Vagina (tissue), 2 donors: Measurements from ENCODE around the gene GABARAP. TPM values are rescaled to one million over a fixed set of nuclear protein-coding genes. Genes with fewer than 3 reads are reported as not detected.
"Not testable (repeated sequence)": the region's sequence is repeated elsewhere in the genome, so short reads cannot be mapped to it uniquely, and the experiment has no call there.

ENCODE experiments used
- DNase-seq, 2 donors: peaks; one replicate each; pipeline ENCODE4 v3.0.0-alpha.2; 2017; ENCODE audit errors: extremely low spot score in 2 of 2
- H3K27ac ChIP-seq: fragments of 200-600 bp; sonication (generic); one replicate; pipeline ENCODE4 v1.5.1; 2019
- H3K27me3 ChIP-seq: fragments of 200-600 bp; sonication (generic); one replicate; pipeline ENCODE4 v1.5.1; 2019
- H3K36me3 ChIP-seq, 2 donors: fragments of 200-600 bp; sonication (generic); one replicate each; pipeline ENCODE4 v1.5.1; 2017 to 2019
- H3K4me1 ChIP-seq: fragments of 200-600 bp; sonication (generic); one replicate; pipeline ENCODE4 v1.5.1; 2019
- H3K4me3 ChIP-seq, 2 donors: fragments of 200-600 bp; sonication (generic); 1 replicate in 1 of 2; 2 replicates in 1 of 2; pipeline ENCODE4 v1.5.1; 2016 to 2019
- H3K9me3 ChIP-seq: fragments of 200-600 bp; sonication (generic); one replicate; pipeline ENCODE4 v1.5.1; 2019
- POLR2A ChIP-seq, 2 donors: fragments of 450-650 bp; IDR thresholded peaks; one replicate each; pipeline ENCODE4 v1.6.1; 2017; ENCODE audit warnings: antibody characterized with exemption in 2 of 2, mild to moderate bottlenecking in 2 of 2, moderate library complexity in 2 of 2
- POLR2AphosphoS5 ChIP-seq, 2 donors: sonication (generic); formaldehyde crosslinking; IDR thresholded peaks; one replicate each; pipeline ENCODE4 v1.9.0; 2017; ENCODE audit warnings: antibody characterized with exemption in 2 of 2, mild to moderate bottlenecking in 2 of 2, low read depth in 1 of 2; ENCODE audit not compliant: insufficient read depth in 1 of 2
- intact Hi-C: fragments of 100-400 bp; cut with DNase I; formaldehyde crosslinking; loops from one replicate; pipeline ENCODE4 v1.15.1; 2023
- total RNA-seq: library from RNA; depleted of rRNA; stranded (reverse); fragments of >200 nt; gene quantifications from one replicate; pipeline ENCODE4 v1.2.3, GENCODE V29; 2016
- TF ChIP-seq, protein P1 (sequence below), 3 experiments: fragments of 450-650 bp in 2 of 3; fragments of 200-600 bp in 1 of 3; sonication (generic) in 1 of 3; IDR thresholded peaks; one replicate each; pipeline ENCODE4 v1.5.1; 2017 to 2019; ENCODE audit warnings: antibody characterized with exemption in 3 of 3, mild to moderate bottlenecking in 2 of 3, moderate library complexity in 2 of 3

Gene GABARAP
- total RNA-seq, 1 donor from 2014 or later: 395 TPM

DNA sequence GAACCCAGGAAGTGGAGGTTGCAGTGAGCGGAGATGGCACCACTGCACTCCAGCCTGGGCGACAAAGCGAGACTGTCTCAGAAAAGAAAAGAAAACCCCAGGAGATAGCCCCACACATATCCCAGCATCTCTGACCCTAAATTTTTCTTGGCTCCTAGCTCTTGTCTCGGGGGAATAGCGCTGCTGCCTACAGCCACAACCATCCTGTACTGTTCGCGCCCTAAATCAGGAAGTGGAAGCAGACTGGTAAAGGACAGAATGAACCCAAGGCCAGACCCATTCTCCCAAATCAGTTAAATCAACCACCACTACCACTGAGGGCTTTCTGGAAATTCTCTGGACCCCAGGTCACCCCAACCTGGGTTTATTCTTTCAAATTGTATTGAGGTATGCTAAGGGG lies 7.6 kb upstream of the GABARAP start:
- Histone ChIP-seq H3K4me1 (peaks cover 50% of the 10 kb centered on the region), H3K4me3 (peak overlapping the region; percentile 92 to 99), H3K27me3 (no peaks in the 10 kb centered on the region), H3K36me3 (peaks cover 0 to 21% of the 10 kb centered on the region in 2 donors), H3K27ac (no peak overlapping the region), H3K9me3 (no peaks in the 10 kb centered on the region)
- TF ChIP-seq, protein P1, sequence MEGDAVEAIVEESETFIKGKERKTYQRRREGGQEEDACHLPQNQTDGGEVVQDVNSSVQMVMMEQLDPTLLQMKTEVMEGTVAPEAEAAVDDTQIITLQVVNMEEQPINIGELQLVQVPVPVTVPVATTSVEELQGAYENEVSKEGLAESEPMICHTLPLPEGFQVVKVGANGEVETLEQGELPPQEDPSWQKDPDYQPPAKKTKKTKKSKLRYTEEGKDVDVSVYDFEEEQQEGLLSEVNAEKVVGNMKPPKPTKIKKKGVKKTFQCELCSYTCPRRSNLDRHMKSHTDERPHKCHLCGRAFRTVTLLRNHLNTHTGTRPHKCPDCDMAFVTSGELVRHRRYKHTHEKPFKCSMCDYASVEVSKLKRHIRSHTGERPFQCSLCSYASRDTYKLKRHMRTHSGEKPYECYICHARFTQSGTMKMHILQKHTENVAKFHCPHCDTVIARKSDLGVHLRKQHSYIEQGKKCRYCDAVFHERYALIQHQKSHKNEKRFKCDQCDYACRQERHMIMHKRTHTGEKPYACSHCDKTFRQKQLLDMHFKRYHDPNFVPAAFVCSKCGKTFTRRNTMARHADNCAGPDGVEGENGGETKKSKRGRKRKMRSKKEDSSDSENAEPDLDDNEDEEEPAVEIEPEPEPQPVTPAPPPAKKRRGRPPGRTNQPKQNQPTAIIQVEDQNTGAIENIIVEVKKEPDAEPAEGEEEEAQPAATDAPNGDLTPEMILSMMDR (IDR thresholded peaks at IDR 0.05): no peak
- TF ChIP-seq POLR2AphosphoS5 (IDR thresholded peaks at IDR 0.05; ENCODE audit: insufficient read depth in 1 of 2, low read depth in 1 of 2) (no peak), POLR2A (IDR thresholded peaks at IDR 0.05) (no peak)
- DNase-seq: no peak
- intact Hi-C loops: loop anchor here (10.0 kb wide), 1 partner anchor 315 kb away; the partner anchor contains the start of gene SENP3

DNA sequence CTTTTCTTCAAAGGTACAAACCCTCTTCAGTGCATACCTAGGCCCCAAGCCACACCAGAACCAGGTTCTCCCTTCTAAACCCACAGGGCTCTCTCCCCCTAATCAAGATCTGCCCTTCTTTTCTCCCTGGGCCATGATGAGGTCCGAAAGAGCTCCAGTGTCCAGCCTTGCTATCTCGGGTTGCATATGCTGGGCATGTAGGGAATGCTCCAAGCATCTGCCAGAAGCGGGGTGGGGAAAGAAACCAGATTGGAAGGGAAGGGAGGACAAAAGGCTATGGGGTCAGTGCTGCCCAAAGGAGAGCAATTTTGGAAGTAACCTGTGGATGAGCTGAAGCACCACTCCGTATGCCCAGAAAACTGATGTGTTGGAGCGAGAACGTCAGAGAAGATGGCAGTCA lies 7.0 kb upstream of the GABARAP start:
- peaks cover 0 to 28% of the 10 kb centered on the region in 2 donors for H3K36me3 ChIP-seq
- no peak overlapping the region for H3K27ac ChIP-seq
- no peak overlapping the region for H3K4me3 ChIP-seq
- peaks cover 50% of the 10 kb centered on the region for H3K4me1 ChIP-seq
- H3K9me3 ChIP-seq: no peaks in the 10 kb centered on the region
- no peaks in the 10 kb centered on the region for H3K27me3 ChIP-seq
- no peak for DNase-seq
- TF ChIP-seq POLR2AphosphoS5 (IDR thresholded peaks at IDR 0.05; ENCODE audit: insufficient read depth in 1 of 2, low read depth in 1 of 2) (no peak), POLR2A (IDR thresholded peaks at IDR 0.05) (no peak)
- TF ChIP-seq, protein P1 (IDR thresholded peaks at IDR 0.05): no peak
- intact Hi-C loops: no loop called here

GRCh38 chr17:7248796-7249195 lies 6.5 kb upstream of the GABARAP start:
- Histone ChIP-seq H3K36me3 (peaks cover 0 to 30% of the 10 kb centered on the region in 2 donors), H3K27me3 (no peaks in the 10 kb centered on the region), H3K27ac (no peak overlapping the region), H3K9me3 (no peaks in the 10 kb centered on the region), H3K4me1 (peaks cover 49% of the 10 kb centered on the region), H3K4me3 (no peak overlapping the region)
- intact Hi-C loops: no loop called here
- TF ChIP-seq, protein P1 (IDR thresholded peaks at IDR 0.05): no peak
- TF ChIP-seq POLR2A (IDR thresholded peaks at IDR 0.05): no peak
- no peak for TF ChIP-seq POLR2AphosphoS5 (IDR thresholded peaks at IDR 0.05; ENCODE audit: insufficient read depth in 1 of 2, low read depth in 1 of 2)
- DNase-seq: no peak

GRCh38 chr17:7246779-7247178 lies 4.5 kb upstream of the GABARAP start:
- H3K9me3 ChIP-seq: no peaks in the 10 kb centered on the region

DNA sequence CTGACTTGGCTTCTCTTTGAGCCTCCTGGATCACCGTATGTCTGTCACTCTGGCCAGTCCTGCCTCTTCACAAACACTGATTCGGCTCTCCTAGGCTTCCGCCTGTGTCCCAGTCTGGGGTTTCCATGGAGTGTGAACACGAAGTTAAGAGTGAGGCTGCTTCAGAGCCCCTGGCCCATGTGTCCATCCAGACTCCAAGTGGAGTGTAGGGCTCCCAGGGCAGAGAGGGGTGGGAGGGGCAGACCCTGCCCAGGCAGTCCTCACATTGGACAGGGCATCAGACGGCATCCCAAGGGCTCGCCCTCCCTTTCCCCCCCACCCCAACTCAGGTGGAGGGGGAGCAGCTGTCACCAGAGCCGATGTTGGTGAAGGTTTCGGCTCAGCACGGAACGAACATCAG lies 1.6 kb upstream of the GABARAP start:
- Histone ChIP-seq H3K27ac (peak overlapping the region; percentile 99), H3K36me3 (peaks cover 0 to 42% of the 10 kb centered on the region in 2 donors), H3K4me1 (peaks cover 39% of the 10 kb centered on the region)
- H3K9me3 ChIP-seq, DNase-seq, H3K27me3 ChIP-seq, H3K4me3 ChIP-seq, intact Hi-C loops: not testable (repeated sequence)

More at GRCh38 chr17:7246779-7247178, 4.5 kb upstream of the GABARAP start:
- peaks cover 42% of the 10 kb centered on the region for H3K4me1 ChIP-seq
- H3K36me3 ChIP-seq: peaks cover 0 to 30% of the 10 kb centered on the region in 2 donors
- intact Hi-C loops: no loop called here
- H3K4me3 ChIP-seq: no peak overlapping the region
- TF ChIP-seq, protein P1 (IDR thresholded peaks at IDR 0.05): no peak
- TF ChIP-seq POLR2AphosphoS5 (IDR thresholded peaks at IDR 0.05; ENCODE audit: insufficient read depth in 1 of 2, low read depth in 1 of 2) (no peak), POLR2A (IDR thresholded peaks at IDR 0.05) (no peak)
- H3K27me3 ChIP-seq: no peaks in the 10 kb centered on the region
- DNase-seq: no peak
- no peak overlapping the region for H3K27ac ChIP-seq

DNA sequence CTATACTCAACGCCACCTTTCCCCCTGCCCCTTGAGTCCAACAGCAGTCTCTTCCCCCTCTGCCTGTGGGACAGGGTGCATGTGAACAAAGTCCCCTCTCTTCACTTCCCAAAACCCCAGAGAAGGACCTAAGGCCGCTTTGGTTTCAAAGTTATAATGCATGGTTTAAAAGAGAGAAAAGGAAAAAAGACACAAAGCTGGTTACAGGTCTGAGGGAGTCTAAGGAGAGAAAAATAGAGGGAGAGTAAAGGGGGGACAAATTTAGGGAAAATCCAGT lies 1.1 kb upstream of the GABARAP start:
- H3K27ac ChIP-seq: peak overlapping the region; percentile 99
- peaks cover 0 to 42% of the 10 kb centered on the region in 2 donors for H3K36me3 ChIP-seq
- no peaks in the 10 kb centered on the region for H3K27me3 ChIP-seq
- intact Hi-C loops: no loop called here
- H3K9me3 ChIP-seq: no peaks in the 10 kb centered on the region
- peaks cover 35% of the 10 kb centered on the region for H3K4me1 ChIP-seq
- peak overlapping the region; percentile 64 to 100 for H3K4me3 ChIP-seq
- no peak for DNase-seq
- TF ChIP-seq POLR2A (IDR thresholded peaks at IDR 0.05): no peak
- TF ChIP-seq, protein P1 (IDR thresholded peaks at IDR 0.05): no peak
- TF ChIP-seq POLR2AphosphoS5 (IDR thresholded peaks at IDR 0.05; ENCODE audit: insufficient read depth in 1 of 2, low read depth in 1 of 2): no peak
